Measurements from ENCODE around the gene ERBB4.

Gene ERBB4

GRCh38 chr2:211652327-211652726 is 886.3 kb downstream of the ERBB4 start:
- no peaks in the 10 kb centered on the region for H4K20me1 ChIP-seq (ENCODE audit: insufficient read depth, low read length, poor library complexity, severe bottlenecking)
- H3F3A ChIP-seq (ENCODE audit: low read depth), result no peaks in the 10 kb centered on the region
- TF ChIP-seq CTCF (conservative IDR thresholded peaks at IDR 0.05; ENCODE audit: low read length) (no peak), EZH2phosphoT487 (IDR thresholded peaks at IDR 0.05; ENCODE audit: borderline replicate concordance) (no peak)
- H3K4me2 ChIP-seq (ENCODE audit: low read depth, low read length, poor library complexity, severe bottlenecking), result no peak overlapping the region
- no peaks in the 10 kb centered on the region for H3K79me2 ChIP-seq (ENCODE audit: insufficient read depth, low read length)
- H3K9ac ChIP-seq (ENCODE audit: low read depth, low read length, poor library complexity, severe bottlenecking), result no peak overlapping the region
- H3K4me1 ChIP-seq (ENCODE audit: insufficient read depth, low read length, poor library complexity, severe bottlenecking), result no peaks in the 10 kb centered on the region
- H3K27me3 ChIP-seq (ENCODE audit: insufficient read depth, low read length, poor library complexity, severe bottlenecking), result no peaks in the 10 kb centered on the region
- H3K36me3 ChIP-seq (ENCODE audit: insufficient read depth, low read length), result no peaks in the 10 kb centered on the region
- H3K4me3 ChIP-seq (ENCODE audit: low read length, poor library complexity, severe bottlenecking), result no peak overlapping the region
- no peaks in the 10 kb centered on the region for H3K9me3 ChIP-seq (ENCODE audit: insufficient read depth, low read depth, low read length)
- no peak overlapping the region for H2AFZ ChIP-seq (ENCODE audit: low read length)
- no peaks in the 10 kb centered on the region for H3K9me2 ChIP-seq (replicated peaks; ENCODE audit: low read depth, low read length)

GRCh38 chr2:211649331-211649730 is 889.3 kb downstream of the ERBB4 start:
- TF ChIP-seq EZH2phosphoT487 (IDR thresholded peaks at IDR 0.05; ENCODE audit: borderline replicate concordance) (no peak), CTCF (conservative IDR thresholded peaks at IDR 0.05; ENCODE audit: low read length) (no peak)
- H2AFZ ChIP-seq (ENCODE audit: low read length), result no peak overlapping the region
- no peaks in the 10 kb centered on the region for H4K20me1 ChIP-seq (ENCODE audit: insufficient read depth, low read length, poor library complexity, severe bottlenecking)
- no peaks in the 10 kb centered on the region for H3F3A ChIP-seq (ENCODE audit: low read depth)
- H3K79me2 ChIP-seq (ENCODE audit: insufficient read depth, low read length), result no peaks in the 10 kb centered on the region
- no peaks in the 10 kb centered on the region for H3K36me3 ChIP-seq (ENCODE audit: insufficient read depth, low read length)
- H3K9me3 ChIP-seq (ENCODE audit: insufficient read depth, low read depth, low read length), result no peaks in the 10 kb centered on the region
- no peak overlapping the region for H3K4me3 ChIP-seq (ENCODE audit: low read length, poor library complexity, severe bottlenecking)
- no peaks in the 10 kb centered on the region for H3K9me2 ChIP-seq (replicated peaks; ENCODE audit: low read depth, low read length)
- no peaks in the 10 kb centered on the region for H3K4me1 ChIP-seq (ENCODE audit: insufficient read depth, low read length, poor library complexity, severe bottlenecking)
- H3K9ac ChIP-seq (ENCODE audit: low read depth, low read length, poor library complexity, severe bottlenecking), result no peak overlapping the region
- no peaks in the 10 kb centered on the region for H3K27me3 ChIP-seq (ENCODE audit: insufficient read depth, low read length, poor library complexity, severe bottlenecking)
- no peak overlapping the region for H3K4me2 ChIP-seq (ENCODE audit: low read depth, low read length, poor library complexity, severe bottlenecking)

GRCh38 chr2:211631503-211631902 is 907.1 kb downstream of the ERBB4 start:
- TF ChIP-seq CTCF (conservative IDR thresholded peaks at IDR 0.05; ENCODE audit: low read length) (no peak), EZH2phosphoT487 (IDR thresholded peaks at IDR 0.05; ENCODE audit: borderline replicate concordance) (no peak)
- Histone ChIP-seq H4K20me1 (ENCODE audit: insufficient read depth, low read length, poor library complexity, severe bottlenecking) (no peaks in the 10 kb centered on the region), H3K9ac (ENCODE audit: low read depth, low read length, poor library complexity, severe bottlenecking) (no peak overlapping the region), H3K4me3 (ENCODE audit: low read length, poor library complexity, severe bottlenecking) (no peak overlapping the region), H3K79me2 (ENCODE audit: insufficient read depth, low read length) (no peaks in the 10 kb centered on the region), H3K9me2 (replicated peaks; ENCODE audit: low read depth, low read length) (no peaks in the 10 kb centered on the region), H3K4me1 (ENCODE audit: insufficient read depth, low read length, poor library complexity, severe bottlenecking) (peaks cover 17% of the 10 kb centered on the region), H3F3A (ENCODE audit: low read depth) (0 out of 2 replicates have a peak, but pooled peaks cover 3% of the 10 kb centered on the region), H3K36me3 (ENCODE audit: insufficient read depth, low read length) (no peaks in the 10 kb centered on the region), H3K4me2 (ENCODE audit: low read depth, low read length, poor library complexity, severe bottlenecking) (peak overlapping the region; percentile 14), H3K9me3 (ENCODE audit: insufficient read depth, low read depth, low read length) (no peaks in the 10 kb centered on the region), H3K27me3 (ENCODE audit: insufficient read depth, low read length, poor library complexity, severe bottlenecking) (no peaks in the 10 kb centered on the region), H2AFZ (ENCODE audit: low read length) (no peak overlapping the region)
